ENCODE results near the gene DYNLT1. TPM values are rescaled to one million over a fixed set of nuclear protein-coding genes. Genes with fewer than 3 reads are reported as not detected.

The DYNLT1 gene
- total and polyA plus RNA-seq, 2 experiments from 2014 or later, result 60.9 to 241 TPM

- Histone ChIP-seq H3K79me2 (replicated peaks; ENCODE audit: insufficient read depth) (peaks cover 37% of the 10 kb centered on the region), H2AFZ (no peak overlapping the region), H4K20me1 (replicated peaks; ENCODE audit: insufficient read depth) (peaks cover 23% of the 10 kb centered on the region; the same call in 1 of the 2 replicates), H3K4me2 (no peak overlapping the region), H3K27me3 (ENCODE audit: insufficient read depth) (no peaks in the 10 kb centered on the region), H3K4me3 (no peak overlapping the region), H3F3A (replicated peaks; ENCODE audit: low read depth) (no peaks in the 10 kb centered on the region), H3K36me3 (ENCODE audit: insufficient read depth) (no peaks in the 10 kb centered on the region; the same call in 1 of the 2 replicates), H3K4me1 (ENCODE audit: insufficient read depth) (peaks cover 2% of the 10 kb centered on the region), H3K27ac (ENCODE audit: low read depth) (no peak overlapping the region), H3K9me2 (ENCODE audit: insufficient read depth) (no peaks in the 10 kb centered on the region)
- H3K27ac Mint-ChIP-seq, result no peak overlapping the region
- TF ChIP-seq ETS1 (IDR thresholded peaks at IDR 0.05) (no peak), POLR2AphosphoS5 (IDR thresholded peaks at IDR 0.05; ENCODE audit: low read depth) (no peak), JUNB (IDR thresholded peaks at IDR 0.05; ENCODE audit: unreplicated experiment) (no peak), ZNF462 (CRISPR knock-in tag; IDR thresholded peaks at IDR 0.05) (no peak), EZH2 (IDR thresholded peaks at IDR 0.05; ENCODE audit: low read depth, unreplicated experiment) (no peak), NANOG (IDR thresholded peaks at IDR 0.05; ENCODE audit: borderline replicate concordance) (no peak), REST (IDR thresholded peaks at IDR 0.05; ENCODE audit: unreplicated experiment) (no peak), ZNF114 (CRISPR knock-in tag; IDR thresholded peaks at IDR 0.05) (no peak), CREB1 (CRISPR knock-in tag; IDR thresholded peaks at IDR 0.05; ENCODE audit: low read depth) (no peak), CTCF (conservative IDR thresholded peaks at IDR 0.05; ENCODE audit: low read depth in 2 of 2) (no peak), ZNF331 (CRISPR knock-in tag; IDR thresholded peaks at IDR 0.05; ENCODE audit: low read depth) (no peak)
- no peak for ATAC-seq
- peaks cover 30% of the 10 kb centered on the region; the same call in 2 of the 3 replicates for H3K36me3 Mint-ChIP-seq (ENCODE audit: low read depth)
- peaks cover 5% of the 10 kb centered on the region for H3K27me3 Mint-ChIP-seq (ENCODE audit: insufficient read depth, low read depth, poor library complexity)
- no peak for DNase-seq (ENCODE audit: low spot score)
- peaks cover 19% of the 10 kb centered on the region for H3K4me1 Mint-ChIP-seq
- H3K9me3 Mint-ChIP-seq, result no peaks in the 10 kb centered on the region
- no peak overlapping the region for H3K4me3 Mint-ChIP-seq
These were observed 6.2 kb downstream of the DYNLT1 start for GRCh38 chr6:158638324-158638854.

Measured in GM23338 (cell line).